Adipocyte (in vitro differentiated cells): ENCODE data around the gene NFASC.

Source experiments
- DNase-seq: peaks from one replicate; pipeline ENCODE4 v3.0.0-alpha.2; 2015; ENCODE audit warnings: low read depth
- H3K27me3 ChIP-seq: replicated peaks from 2 replicates; pipeline ENCODE4 v1.7.0; 2013; ENCODE audit warnings: mild to moderate bottlenecking, low read length, moderate library complexity; ENCODE audit not compliant: control insufficient read depth, insufficient read depth
- H3K36me3 ChIP-seq: 2 replicates; pipeline ENCODE4 v1.7.0; 2013; ENCODE audit warnings: low read length, mild to moderate bottlenecking, moderate library complexity; ENCODE audit not compliant: control insufficient read depth, insufficient read depth, severe bottlenecking
- H3K4me1 ChIP-seq: 2 replicates; pipeline ENCODE4 v1.7.0; 2013; ENCODE audit warnings: mild to moderate bottlenecking, low read length, moderate library complexity; ENCODE audit not compliant: control insufficient read depth, insufficient read depth
- H3K4me3 ChIP-seq: 2 replicates; pipeline ENCODE4 v1.7.0; 2013; ENCODE audit warnings: mild to moderate bottlenecking, low read length, moderate library complexity
- H3K9ac ChIP-seq: 2 replicates; pipeline ENCODE4 v1.7.0; 2013; ENCODE audit warnings: mild to moderate bottlenecking, low read length, moderate library complexity
- H3K9me3 ChIP-seq: 2 replicates; pipeline ENCODE4 v1.7.0; 2013; ENCODE audit warnings: mild to moderate bottlenecking, low read length, moderate library complexity; ENCODE audit not compliant: control insufficient read depth

NFASC gene

DNA sequence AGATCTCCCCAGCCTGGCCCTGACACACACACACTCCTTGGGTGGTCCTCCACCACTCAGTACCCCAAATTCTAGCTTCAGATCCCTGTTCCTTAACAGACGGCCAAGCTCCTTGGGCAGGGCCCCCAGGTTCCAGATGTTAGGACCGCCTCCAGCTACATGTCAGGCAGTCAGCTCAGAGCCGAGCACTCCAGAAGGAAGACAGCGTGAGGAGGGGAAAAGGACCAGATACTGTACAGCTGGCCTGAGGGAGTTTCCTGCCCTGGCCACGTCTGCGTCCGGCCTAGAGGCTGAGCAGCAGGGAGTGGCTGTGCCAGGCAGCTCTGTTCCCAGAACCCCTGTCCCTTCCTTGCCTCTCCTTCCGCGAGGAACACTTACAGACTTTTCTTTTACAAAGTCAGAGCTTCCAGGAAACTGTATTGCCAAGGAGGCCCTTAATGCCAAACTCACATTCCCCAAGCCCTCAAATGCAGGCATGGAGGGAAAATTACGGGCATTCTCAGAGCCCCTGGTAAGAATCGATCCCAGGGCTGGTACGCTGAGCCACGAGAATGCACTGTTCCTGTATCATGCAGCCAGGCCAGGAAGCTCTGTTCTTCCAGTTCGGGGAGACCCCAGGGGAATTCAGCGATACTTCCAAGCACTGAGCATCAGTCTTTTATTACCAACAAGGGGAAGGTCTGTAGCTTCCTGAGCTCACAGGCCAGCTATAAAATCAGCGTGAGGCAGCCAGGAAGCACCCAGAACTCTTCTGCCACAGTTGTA, 127.1 kb downstream of the NFASC start:
- Histone ChIP-seq H3K4me1 (peaks cover 3% of the 10 kb centered on the region), H3K9me3 (no peaks in the 10 kb centered on the region)

DNA sequence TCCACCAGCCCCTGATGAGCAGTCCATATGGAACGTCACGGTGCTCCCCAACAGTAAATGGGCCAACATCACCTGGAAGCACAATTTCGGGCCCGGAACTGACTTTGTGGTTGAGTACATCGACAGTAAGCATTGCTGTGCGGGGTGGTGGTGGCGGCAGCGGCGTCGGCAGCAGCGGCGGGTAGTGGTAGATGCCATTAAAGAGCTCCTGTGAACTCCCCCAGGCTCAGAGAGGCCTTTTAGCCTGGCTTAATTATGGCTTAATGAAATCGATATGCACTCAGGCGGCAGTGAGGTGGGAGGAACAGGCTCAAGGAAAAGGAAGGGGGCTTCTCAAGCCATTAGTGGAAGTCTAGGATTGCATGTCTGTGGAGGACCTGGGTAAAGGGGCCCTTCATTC, 130.5 kb downstream of the NFASC start:
- H3K36me3 ChIP-seq: no peaks in the 10 kb centered on the region
- DNase-seq: no peak
- H3K4me3 ChIP-seq: no peak overlapping the region
- peaks cover 25% of the 10 kb centered on the region for H3K4me1 ChIP-seq
- H3K9me3 ChIP-seq: no peaks in the 10 kb centered on the region
- no peaks in the 10 kb centered on the region for H3K27me3 ChIP-seq
- H3K9ac ChIP-seq: no peak overlapping the region

More for the DNA sequence above, 127.1 kb downstream of the NFASC start:
- Histone ChIP-seq H3K4me3 (no peak overlapping the region), H3K27me3 (no peaks in the 10 kb centered on the region), H3K9ac (no peak overlapping the region), H3K36me3 (peaks cover 3% of the 10 kb centered on the region)
- DNase-seq: no peak

DNA sequence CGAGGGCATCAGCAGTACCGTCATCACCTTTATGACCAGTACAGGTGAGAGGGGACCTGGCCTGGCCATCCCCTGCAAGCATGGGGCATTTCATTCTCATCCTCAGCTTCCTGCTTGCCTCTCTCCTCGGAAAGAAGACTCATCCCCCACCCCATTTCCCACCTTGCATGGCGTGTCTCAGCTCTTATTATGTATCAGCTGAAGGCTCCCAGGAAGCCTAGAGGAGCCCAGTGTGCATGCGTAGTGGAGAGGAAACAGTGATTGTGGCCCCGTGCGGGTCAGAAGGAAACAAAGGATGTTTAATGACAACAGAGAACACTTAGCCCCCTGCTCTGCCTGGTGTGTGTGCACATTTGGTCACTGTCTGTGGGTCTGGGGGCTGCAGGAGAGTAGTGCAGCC, 132.0 kb downstream of the NFASC start:
- Histone ChIP-seq H3K4me1 (peaks cover 25% of the 10 kb centered on the region), H3K4me3 (no peak overlapping the region), H3K9ac (no peak overlapping the region), H3K36me3 (no peaks in the 10 kb centered on the region), H3K27me3 (no peaks in the 10 kb centered on the region), H3K9me3 (no peaks in the 10 kb centered on the region)
- DNase-seq: no peak

DNA sequence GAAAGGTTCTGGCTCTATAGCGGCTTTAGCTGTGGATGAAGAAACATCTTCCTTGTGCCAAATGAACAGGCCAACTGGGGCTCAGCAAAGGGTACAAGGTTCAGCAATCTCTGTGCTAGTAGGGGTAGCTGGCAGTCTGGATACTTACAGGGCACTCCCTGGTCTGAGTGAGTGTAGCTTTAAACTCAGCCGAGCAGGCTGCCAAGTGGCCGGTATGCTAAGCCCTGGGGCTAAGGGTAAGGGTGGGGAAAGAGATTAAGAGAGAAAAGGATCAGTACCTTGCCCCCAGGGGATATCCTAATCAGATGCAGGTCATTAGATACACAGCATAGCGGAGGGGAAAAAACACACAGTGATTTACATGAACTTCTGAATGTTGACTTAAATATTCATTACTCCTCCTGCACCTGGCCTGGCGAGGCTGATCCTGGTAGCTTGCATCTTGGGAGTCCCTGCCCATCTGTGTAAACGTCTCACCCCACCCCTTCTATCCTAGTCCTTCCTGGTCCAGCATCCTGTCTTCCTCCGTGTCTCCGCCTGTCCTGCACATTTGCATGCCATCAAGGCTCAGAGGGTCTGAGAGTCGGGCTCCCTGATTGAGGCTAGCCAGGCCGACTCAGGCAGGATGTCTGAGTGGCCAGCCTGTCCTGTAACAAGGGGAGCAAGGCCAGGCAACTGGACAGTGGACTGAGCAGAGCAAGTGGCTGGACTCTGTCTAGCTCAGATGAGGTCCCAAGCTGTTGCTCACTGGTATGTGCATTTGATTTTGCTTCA, 132.9 kb downstream of the NFASC start:
- Histone ChIP-seq H3K36me3 (no peaks in the 10 kb centered on the region), H3K4me3 (no peak overlapping the region), H3K9ac (no peak overlapping the region), H3K27me3 (no peaks in the 10 kb centered on the region), H3K9me3 (no peaks in the 10 kb centered on the region), H3K4me1 (peaks cover 25% of the 10 kb centered on the region)
- DNase-seq: no peak

DNA sequence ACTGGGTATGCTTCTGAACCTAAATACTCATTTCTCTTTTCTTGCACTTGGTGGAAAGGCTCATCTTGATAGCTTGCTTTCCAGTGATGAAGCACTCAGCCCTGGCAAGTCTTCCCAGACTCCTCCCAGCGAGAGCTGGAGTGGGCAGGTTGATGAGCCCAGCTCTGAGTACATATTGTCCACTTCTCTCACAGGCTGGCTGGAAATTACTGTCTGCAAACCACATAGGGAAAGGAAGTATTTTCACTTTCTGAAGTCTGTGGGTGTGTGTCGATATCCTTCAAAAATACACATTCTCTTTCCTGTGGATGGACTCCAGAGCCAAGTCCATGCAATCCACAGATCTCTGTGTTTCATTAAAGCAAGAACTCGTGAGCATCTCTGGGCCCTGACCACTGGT, 133.7 kb downstream of the NFASC start:
- H3K9me3 ChIP-seq: no peaks in the 10 kb centered on the region
- no peak overlapping the region for H3K4me3 ChIP-seq
- peaks cover 25% of the 10 kb centered on the region for H3K4me1 ChIP-seq
- H3K27me3 ChIP-seq: no peaks in the 10 kb centered on the region
- H3K36me3 ChIP-seq: no peaks in the 10 kb centered on the region
- peak; percentile 12 for DNase-seq
- H3K9ac ChIP-seq: no peak overlapping the region

DNA sequence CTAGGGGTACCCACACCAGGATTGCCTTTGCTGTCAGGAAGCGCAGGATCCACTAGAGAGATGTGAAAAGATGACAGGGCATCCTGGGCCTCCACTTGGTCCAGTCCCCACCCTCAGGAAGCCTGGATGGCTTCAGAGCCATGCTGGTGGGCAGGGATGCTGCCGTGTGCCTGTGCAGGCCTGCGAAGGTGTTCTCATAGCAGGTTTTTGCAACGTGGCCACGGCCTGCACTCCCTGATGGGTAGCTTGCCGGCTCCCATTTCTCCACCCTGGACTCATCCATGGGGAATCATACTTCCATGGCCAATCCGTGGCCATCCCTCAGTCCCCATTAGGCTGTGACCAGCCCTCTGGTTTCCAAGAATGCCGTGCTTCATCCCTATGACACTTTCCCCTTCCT, 138.2 kb downstream of the NFASC start:
- Histone ChIP-seq H3K9ac (no peak overlapping the region), H3K4me3 (no peak overlapping the region), H3K27me3 (no peaks in the 10 kb centered on the region), H3K9me3 (no peaks in the 10 kb centered on the region), H3K36me3 (no peaks in the 10 kb centered on the region), H3K4me1 (peaks cover 26% of the 10 kb centered on the region)
- no peak for DNase-seq

DNA sequence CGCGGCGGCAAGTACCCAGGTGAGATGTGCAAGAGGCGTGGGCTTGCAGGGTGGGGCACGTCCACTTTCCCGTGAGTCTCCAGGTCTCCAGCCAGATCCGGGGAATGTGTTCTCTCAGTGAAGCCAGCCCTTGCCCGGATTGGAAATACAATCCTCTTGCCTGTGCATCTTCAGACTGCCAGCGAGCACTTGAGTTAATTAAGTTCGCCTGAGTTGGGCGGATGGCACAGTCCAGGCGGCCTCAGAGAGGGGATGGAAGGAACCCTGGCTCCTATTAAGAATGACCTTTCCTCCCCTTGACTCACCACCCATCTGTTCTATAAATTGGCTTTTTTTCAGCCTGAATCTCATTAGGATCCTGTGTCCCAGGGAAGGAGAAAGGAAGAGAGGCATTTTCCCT, 139.0 kb downstream of the NFASC start:
- Histone ChIP-seq H3K4me1 (peaks cover 20% of the 10 kb centered on the region), H3K9ac (no peak overlapping the region), H3K9me3 (no peaks in the 10 kb centered on the region), H3K36me3 (no peaks in the 10 kb centered on the region), H3K27me3 (no peaks in the 10 kb centered on the region), H3K4me3 (no peak overlapping the region)
- no peak for DNase-seq

DNA sequence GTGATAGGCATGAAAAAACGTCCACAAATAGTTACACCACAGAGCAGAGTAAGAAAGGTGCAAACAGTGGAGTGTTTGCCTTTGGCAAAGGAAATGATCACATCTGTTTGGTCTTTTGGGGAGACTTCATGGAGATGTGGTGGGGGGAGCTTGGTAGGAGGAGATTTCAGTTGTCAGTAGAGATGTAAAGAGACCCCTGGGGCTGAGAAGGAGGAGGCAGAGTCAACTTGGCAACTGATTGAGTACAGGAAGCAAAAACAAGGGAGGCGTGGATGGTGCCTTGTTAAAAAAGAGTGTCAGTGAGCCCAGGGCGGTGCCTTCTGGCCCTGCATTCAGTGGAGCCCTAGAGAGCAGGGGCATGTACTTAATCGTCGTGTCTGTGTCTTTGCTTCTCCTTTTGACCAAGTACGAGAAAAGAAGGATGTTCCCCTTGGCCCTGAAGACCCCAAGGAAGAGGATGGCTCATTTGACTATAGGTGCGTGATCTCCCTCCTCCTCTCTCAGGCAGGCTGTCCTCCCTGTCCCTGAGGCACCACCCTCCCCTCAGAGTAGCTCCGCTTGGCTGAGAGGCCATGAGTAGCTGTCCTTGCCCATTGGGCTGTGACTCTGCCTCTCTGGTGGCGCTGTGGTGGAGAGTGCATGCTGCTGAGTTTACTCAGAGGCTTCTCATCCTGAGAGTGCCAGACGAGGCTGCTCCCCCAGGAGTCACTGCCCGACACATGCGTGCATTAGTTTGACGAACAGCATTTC, 141.9 kb downstream of the NFASC start:
- Histone ChIP-seq H3K9ac (no peak overlapping the region), H3K27me3 (no peaks in the 10 kb centered on the region), H3K4me3 (no peak overlapping the region), H3K9me3 (no peaks in the 10 kb centered on the region), H3K36me3 (no peaks in the 10 kb centered on the region), H3K4me1 (peaks cover 17% of the 10 kb centered on the region)
- DNase-seq: no peak

DNA sequence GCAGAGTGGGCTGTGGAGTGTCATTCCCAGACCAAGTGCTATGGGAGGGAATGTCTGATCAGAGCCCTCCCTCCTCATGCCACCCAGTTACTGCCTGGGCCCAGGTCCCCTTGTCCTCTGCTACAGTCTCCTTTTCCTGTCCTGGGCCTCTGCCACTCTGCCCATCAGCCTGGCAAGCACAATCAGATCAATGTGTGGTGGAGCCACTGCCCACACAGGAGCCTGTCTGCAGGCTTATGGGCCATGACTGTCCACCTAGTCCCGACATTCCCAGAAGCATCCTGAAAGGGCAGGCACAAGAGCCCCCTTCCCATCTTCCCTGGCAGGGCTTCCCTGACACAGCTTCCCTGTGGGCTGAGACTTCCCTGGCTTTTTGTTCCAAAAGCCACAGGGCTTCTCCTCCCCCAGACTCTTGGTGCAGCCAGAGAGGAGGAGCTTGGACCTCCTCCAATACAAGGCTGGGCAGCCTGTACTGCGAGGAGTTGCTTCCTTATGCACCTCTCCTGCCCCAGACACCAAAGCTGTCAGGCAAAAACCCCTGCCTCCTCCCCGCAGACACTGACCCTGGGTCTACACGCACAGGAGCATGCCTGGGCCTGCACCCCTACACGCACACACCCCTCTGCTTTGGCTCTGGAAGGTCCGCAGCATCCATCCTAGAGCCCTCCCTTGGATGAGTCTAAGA, 143.2 kb downstream of the NFASC start:
- Histone ChIP-seq H3K4me3 (no peak overlapping the region), H3K9me3 (no peaks in the 10 kb centered on the region), H3K36me3 (no peaks in the 10 kb centered on the region), H3K9ac (no peak overlapping the region), H3K4me1 (peaks cover 17% of the 10 kb centered on the region), H3K27me3 (no peaks in the 10 kb centered on the region)
- DNase-seq: no peak

DNA sequence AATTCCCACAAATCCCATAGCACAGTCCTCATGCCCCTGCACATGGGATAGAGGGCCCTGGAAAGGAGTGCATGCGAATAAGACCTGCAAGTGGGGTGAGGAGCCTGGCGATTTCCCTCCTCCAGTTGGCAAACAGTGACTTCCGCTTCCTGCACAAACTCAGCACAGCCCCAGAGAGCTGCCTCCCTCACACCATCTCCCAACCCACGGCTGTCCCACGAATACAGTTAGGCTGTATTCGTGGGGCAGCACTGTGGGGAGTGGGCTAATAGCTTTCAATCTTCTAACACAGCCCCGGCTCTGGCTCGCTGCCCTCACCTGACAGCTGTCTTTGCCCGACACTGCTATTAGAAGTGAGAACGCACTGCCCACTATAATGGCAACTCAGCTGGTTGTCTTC, 144.1 kb downstream of the NFASC start:
- H3K9ac ChIP-seq: no peak overlapping the region
- H3K27me3 ChIP-seq: no peaks in the 10 kb centered on the region
- H3K36me3 ChIP-seq: no peaks in the 10 kb centered on the region
- peaks cover 17% of the 10 kb centered on the region for H3K4me1 ChIP-seq
- DNase-seq: no peak
- no peaks in the 10 kb centered on the region for H3K9me3 ChIP-seq
- H3K4me3 ChIP-seq: no peak overlapping the region

DNA sequence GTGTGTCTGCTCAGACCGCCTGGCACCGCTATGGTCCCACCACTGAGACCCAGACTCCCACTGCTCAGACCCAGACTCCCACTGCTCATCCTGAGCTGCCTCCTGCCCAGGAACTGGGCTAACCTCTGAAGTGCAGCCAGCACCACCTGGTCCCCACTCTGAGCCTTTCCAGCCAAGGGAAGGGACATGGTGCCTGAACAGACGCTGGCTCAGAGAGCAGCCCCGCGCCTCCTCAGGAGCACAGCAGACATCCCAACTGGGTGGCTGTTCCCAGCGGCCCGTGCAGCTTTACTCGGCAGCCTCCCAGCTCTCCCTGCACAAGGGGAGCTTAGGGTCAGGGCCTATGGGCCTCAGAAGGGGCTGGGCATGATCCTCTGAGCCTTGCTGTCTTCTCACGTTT, 144.6 kb downstream of the NFASC start:
- no peak overlapping the region for H3K9ac ChIP-seq
- H3K9me3 ChIP-seq: no peaks in the 10 kb centered on the region
- no peaks in the 10 kb centered on the region for H3K27me3 ChIP-seq
- no peaks in the 10 kb centered on the region for H3K36me3 ChIP-seq
- H3K4me3 ChIP-seq: no peak overlapping the region
- H3K4me1 ChIP-seq: peaks cover 17% of the 10 kb centered on the region
- no peak for DNase-seq
